Putamen (tissue), 1 donor: Measurements from ENCODE around the gene RIMS1.

Source experiments
- DNase-seq: peaks from one replicate; pipeline ENCODE4 v3.0.0-alpha.2; 2016; ENCODE audit warnings: low spot score

RIMS1 gene

DNA sequence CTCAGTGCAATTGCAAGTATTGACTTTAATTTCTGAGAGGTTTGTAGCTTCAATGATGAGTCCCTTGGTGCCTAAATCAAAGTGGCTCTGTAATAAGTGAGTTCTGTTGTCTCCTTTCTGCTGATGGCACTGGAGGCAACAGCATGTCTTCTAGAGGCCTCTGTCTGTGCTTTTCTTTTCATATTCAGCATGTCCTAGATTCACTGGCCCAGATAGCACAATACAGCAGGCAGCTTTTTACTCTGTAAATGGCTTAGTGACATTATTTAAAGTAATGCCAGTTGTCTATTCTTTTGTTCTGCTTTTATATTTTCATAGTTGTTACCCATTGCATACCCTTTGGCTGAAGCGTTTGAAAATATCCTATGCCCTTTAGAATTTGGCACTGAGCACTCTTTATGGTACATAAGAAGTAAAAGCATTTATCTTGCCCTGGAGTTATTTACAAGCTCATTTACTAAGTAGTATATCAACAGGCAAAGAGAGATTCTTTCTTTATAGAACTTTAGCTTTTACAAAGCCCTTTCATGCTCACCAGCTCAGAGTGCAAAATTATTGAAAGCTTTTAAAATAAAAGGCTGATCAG is 464.0 kb downstream of the RIMS1 start:
- no peak for DNase-seq

DNA sequence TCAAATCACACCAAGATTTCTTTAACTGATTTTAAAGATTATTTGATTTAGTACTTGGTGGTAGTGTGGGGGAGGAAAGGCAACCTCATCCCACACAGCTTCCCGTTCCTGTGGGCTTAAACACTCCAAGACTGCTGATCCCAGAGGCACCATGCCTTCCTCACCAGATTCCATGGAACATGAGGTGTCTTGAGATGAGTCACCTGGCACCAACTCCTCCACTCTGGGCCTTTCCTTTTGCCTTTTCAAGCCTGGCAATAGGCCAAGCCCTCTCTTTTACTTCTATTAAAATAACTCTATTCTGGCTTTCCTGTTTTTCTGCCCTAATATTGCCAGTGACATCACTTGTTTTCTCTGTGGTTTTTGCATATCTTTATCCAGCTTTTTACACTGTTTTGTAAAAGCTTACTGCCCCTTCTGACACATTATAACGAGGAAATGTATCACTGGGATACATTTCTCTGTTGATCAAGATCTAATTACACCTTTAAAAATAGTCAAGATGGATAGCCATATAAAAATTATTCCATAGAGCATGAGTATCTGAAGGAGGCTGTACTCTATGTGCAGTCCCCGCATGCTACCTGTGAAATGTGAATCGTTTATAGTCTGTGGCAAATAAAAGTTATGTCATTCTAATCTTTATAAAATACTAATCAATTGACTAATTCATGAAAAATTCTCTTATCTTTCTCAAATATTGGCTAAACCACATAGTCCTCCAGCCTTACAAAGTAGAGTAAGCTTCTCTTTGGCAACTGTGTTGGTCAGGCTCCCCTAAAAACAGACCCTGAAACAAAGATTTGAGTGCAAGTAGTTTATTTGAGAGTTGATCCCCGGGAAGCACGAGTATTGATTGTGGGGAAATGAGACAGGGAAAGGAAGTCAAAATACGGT is 477.7 kb downstream of the RIMS1 start:
- peak; percentile 43 for DNase-seq

DNA sequence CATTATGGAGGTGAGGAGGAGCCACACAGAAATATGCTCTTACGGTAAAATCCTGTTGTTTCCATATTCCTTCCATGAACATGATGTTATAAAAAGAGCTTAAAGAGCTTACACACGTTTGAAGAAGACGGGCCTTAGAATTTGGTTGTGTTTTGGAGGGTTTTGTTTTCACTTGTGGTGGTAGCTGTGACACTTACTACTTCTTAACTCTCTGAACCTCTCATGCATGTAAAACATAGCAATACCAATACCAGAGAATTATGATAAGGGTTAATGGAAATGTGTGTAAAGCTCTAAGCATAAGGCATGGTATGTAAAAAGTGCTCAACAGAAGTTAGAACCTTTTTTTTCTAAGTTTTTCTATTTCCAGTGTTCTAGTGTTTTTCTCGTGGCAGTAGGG is 479.4 kb downstream of the RIMS1 start:
- DNase-seq = no peak

DNA sequence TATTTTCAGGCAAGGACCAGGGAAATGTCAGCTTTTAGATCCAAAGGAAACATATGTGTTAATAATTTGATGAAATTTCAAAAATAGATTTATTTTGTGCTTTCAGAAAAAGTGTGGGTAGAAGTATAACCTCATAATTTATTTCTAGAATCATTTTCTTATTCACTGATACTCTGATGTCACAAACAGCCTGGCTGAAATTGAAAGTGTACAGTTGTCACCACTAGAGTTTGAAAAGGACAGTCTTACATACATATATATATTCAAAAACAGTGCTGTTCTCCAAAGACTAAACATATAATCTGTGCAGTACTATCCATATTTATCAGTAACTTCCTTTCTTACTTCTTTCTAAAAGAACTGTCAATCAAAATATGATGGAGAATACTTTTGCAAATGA is 481.1 kb downstream of the RIMS1 start:
- no peak for DNase-seq

DNA sequence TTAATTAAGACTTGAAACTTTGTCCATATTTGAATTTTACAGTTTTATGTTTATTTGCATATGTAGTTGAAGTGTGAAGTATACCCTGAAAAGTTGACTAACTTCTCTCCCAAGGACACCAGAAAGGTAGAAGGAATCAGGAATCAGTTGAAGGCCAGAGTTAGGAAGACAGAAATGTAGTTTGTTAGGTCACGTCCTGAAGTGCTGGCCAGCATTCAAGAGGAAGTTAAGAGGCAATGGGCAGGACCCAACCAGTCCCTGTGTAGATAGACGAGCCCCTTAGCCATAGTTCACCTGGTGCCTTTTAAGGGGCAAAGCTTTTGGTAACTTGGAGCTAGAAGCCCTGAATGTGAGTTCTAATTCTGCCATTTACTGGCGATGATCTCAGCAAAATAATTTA is 485.1 kb downstream of the RIMS1 start:
- DNase-seq = no peak

DNA sequence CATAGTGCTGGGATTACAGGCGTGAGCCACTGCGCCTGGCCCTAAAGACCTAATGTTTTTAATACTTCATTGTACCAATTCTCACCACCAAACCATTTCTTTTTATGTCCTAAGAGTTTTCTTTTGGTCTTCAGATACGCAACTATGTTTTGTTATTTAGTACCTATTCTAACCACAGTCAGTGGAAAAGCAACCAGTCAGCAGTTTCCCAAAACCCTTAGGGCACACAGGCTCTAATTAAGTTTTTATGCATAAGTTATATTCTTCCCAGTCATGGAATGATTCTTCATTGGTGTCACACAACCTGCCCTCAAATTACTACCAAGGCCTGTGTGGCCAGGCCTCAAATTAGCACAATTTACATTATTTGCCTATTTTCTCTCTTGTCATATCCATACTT is 487.8 kb downstream of the RIMS1 start:
- DNase-seq = no peak

DNA sequence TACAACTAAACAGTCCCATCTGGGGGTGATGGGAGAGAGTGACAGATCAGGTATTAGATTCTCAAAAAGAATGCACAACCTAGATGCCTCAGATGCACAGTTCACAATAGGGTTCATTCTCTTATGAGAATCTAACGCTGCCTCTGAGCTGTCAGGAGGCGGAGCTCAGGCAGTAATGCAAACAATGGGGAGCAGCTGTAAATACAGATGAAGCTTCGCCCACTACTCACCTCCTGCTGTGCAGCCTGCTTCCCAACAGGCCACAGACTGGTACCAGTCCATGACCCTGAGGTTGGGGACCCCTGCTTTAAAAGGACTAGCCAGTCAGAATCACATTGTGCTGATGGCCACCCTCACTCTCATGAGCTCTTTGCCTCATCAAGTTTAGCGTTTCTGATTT is 488.5 kb downstream of the RIMS1 start:
- no peak for DNase-seq

DNA sequence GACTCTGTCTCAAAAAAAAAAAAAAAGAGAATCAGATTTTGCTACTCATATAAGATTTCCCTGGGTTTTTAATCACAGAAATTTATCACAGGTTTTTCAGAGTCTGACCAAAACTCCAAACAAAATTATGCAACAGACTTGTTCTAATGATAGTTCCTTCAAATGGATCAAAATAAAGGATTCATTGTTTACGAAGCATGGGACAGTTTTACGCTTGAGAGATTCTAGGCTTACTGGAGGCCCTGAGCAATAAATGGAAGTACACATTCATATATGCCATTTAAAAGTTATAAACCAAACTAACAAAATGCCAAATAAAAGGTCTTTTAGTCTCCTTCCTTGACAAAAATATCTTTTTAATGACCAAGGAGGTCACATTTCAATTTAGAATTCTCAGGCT is 490.4 kb downstream of the RIMS1 start:
- DNase-seq = no peak

DNA sequence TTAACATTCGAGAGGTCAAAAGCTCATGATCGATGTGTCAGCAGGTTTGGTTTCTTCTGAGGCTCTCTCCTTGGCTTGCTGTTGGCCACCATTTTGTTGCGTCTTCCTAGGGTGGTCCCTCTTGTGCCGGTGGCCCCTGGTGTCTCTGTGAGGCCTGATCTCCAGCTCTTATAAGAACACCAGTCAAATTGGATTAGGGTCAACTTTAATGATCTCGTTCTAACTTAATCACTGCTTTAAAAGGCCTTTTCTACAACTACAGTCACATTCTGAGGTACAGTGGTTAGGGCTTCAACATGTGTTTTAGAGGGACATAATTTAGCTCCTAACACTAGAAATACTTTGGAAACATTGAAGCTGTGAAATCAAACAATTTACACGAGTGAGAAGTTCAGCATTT is 494.7 kb downstream of the RIMS1 start:
- no peak for DNase-seq

DNA sequence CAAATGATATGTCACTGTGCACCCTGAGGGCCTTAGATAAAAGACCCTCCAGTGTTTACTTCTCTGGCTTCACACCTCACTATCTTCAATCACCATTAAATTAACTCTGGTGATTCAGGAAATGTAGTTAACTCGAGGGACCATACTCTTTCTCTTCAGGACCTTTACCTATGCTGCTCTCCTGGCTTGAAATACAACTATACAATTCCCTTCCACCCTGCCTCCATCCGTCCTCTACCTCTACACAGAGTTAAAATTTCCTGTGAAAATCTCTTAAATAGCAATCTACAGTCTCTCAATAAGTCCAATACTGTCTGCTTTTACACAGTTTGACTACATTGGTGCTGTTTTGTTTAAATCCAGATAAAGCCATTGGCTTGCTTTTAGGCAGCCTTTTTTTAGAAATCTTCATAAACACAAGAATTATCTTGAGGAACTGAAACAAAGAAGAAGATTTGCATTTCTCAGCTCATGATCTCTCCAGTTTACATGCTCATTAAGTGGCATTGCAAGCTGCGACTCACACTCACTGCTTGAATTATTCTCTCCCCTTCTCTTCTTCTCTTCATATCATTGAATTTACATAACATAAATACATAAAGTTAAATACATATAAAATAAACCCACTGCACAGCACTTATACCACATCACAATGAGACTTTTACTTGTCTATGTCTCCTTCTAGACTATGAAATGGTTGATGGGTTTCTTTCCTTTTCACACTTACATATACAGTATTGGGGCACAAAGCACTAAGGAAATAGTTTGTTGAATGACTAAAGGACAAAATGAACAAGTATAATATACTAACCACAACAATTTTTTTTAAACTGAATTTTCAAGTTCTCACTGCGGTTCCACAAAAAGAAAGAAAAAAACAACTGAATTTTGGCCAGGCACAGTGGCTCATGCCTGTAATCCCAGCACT is 496.5 kb downstream of the RIMS1 start:
- DNase-seq = no peak

DNA sequence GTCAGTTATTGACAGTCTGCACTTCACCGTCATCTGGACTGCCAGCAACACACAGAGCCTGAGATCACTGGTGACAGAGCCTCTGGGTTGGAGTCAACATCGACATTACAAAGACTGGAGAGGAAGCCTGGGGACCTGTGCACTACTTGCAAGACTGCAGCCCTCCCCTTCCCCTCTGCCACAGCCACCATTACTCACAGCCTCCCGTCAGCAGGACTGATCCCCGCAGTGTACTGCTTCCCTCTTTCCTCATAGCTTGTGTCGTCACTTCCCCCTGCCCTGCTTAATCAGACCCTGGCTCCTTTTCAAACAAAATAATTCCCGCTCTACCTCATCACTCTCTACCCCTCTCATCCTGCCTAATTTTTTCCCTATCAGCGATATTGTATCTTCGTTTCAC is 500.0 kb downstream of the RIMS1 start:
- DNase-seq = no peak

DNA sequence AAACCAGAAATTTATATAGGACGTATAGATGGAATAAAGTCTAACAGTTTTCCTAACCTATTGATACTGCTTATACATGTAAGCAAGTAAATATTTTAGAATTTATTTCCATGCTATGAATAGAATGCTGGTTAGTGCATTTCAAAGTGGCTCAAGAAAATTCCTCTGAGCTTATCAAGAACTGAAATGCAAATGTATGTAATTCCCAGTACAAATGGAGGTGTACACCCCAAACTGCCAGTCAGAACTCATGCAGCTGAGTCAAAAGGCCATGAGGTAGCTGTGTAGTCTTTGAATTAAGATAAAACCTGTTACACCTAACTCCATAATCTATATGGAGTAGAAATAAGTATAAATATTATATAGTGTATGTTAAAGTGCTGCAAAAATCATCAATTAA is 503.3 kb downstream of the RIMS1 start:
- DNase-seq = no peak

DNA sequence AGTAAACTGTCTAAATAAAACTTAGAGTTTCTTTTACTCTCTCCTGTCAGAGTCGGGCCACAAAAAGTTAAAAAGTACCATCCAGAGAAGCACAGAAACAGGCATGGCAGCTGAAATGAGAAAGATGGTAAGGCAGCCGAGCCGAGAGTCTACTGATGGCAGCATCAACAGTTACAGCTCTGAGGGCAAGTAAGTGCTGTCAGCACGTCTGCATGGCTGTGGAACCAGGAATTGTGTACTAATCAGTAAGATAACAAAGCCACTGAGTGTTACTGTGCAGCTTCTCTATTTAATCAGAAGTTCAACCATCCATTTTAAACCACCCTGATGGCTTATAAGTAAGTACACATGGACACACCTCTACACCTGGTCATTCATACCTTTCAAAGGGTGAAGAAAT is 504.2 kb downstream of the RIMS1 start:
- DNase-seq = no peak

DNA sequence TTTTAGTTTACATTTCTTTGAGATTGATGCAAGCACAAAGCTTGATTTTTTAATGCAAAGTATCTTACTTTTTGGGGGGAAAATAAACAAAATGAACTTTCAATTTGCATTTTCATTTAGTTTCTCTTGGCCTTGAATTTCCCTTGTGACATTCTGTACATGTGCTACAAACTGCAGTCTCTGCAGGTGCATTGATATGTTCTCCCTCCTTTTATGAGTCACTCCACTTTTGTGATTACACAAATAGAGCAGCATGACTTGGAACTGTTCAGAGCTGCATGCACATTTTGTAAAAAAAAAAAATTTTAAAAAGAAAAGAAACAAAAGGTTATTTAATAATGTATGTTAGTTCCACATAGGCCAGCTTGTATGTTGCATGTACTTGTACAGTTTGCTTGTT is 515.5 kb downstream of the RIMS1 start:
- DNase-seq = no peak

DNA sequence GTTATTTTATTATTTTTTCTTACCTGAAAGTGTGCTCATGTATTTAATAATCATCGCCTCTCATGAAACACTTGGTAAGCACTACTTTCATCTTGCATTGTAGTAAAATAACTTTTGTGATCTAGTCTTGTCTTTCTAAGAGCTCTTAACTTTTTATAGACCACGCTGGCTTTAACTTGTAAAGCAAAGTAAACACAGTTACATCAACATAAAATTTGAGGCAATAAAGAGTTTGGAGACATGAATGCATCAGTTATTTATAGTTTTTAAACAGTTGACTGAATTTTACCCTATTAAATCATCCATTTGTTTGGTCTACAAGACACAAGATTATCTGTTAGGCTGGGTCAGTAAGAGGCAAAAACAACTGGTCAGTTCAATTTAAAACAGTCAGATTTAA is 517.1 kb downstream of the RIMS1 start:
- DNase-seq = no peak

DNA sequence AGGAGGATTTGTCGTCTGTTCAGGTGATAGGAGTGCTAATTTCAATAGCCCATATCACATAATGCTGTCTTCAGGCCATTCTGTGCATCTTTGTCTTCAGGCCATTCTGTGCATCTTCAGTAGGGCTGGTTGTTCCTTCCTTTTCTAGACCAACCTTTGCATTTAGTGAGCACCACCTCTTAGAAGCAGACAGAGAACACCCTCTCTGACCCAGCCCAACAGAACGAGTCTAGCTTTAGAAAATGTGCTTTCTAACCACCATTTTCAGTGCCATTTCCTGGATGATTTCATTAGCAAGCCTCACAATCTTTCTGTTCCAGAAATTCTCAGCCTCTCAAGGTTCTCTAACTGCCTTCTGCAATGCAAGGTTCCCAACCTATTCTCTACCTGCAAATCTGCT is 520.2 kb downstream of the RIMS1 start:
- no peak for DNase-seq

DNA sequence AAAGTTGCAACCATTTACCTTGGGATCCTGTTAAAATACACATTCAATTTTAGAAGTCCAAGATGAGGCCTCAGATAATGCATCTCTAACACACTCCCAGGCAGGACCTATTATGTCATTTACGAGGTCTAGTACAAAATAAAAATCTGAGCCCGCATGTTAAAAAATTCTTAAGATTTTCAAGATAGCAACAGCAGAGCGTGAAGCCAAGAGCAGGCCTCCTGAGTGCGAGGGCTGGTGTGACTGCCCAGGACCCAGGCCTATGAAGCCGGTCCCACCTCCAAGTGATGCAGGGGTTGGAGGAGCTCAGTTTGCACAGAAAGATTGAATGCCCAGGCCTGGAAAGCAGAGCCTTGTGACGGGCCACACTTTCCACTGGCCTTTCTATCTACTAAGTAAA is 524.4 kb downstream of the RIMS1 start:
- DNase-seq = no peak

DNA sequence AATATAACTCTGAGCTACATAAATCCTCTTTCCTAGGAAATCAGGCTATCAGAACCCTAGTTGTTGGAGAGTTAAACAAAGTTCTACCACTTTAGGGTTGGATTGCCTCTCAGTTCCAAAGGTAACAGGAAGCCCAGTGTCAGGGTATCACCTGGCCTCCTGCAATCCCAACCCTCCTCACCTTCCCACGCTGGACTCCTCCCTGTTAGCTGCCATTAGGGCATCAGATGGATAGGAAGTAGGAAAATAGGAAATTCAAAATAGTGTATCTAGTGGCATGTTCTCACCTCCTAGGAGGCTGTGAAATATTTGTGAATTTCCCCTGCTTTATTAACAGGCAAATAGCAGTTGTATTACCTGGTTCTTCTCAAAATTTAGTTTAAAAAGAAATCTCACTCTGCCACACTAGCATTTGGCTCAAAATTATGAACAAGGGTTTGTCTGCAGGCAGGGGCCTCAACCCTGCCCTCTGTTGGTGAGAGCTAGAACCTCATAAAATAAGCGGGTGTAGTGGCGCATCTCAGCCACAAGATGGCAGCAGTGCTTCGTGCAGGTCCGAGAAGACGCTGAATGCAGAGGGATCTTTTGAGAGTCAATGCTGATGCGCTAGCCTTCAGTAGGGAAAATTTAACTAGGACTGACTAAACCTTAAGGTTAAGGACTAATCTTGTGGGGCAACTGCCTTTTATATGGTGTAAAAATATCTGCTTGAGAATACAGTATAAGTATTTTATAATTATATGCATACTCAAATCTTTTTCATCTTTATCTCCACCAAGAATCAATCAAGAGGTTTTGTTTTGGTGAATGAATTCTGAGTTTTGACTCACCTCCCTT is 525.7 kb downstream of the RIMS1 start:
- peak; percentile 85 for DNase-seq

DNA sequence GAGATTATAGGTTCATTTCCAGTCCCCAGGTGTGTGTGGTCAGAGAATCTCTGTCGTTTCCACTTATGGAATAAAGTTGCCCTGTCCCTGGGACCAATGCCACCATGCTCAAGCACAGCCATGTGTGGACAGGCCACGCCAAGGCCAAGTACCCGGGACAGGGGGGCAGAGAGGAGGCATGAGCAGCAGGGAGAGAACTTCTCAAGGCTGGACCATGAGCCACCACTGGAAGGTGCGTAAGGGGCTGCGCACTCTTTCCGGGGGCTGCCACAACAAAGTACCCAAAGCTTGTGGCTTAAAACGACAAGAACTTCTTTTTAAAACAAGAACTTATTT is 526.3 kb downstream of the RIMS1 start:
- no peak for DNase-seq

DNA sequence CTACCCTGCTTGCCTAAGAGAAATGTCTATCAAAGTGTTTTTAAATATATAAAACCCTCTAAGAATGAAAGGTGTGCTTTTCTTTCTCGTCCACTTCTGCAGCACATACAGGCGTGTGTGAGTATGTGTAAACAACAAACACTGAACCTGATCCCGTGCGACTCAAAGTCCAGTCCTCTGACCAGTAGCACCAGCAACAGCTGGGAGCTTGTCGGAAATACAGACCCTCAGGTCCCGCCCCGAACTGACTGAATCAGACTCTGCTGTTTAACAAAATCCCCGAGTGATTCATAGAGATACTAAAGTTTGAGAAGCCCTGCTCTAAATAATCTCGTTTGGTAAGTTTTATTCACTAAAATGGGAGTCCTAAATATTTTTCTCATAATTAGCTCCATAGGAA is 527.5 kb downstream of the RIMS1 start:
- no peak for DNase-seq

DNA sequence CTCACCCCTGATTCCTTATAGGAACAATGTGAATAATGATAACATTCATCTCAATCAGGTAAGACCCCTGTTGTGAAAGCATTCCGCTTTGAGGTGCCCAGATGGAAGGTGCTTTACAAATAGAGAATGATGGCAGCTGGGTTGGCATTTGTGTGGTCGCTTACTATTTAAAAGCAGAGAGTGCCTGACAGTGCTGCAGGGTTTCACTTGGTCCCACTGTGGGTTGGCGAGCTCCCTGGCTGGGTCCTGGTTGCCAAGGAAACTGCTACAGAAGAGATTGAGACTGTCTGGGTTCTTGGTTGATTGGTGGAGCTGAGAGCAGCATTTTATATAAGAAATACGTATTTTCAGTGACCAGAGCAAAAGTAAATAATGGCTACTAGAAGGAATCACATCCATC is 528.3 kb downstream of the RIMS1 start:
- no peak for DNase-seq
